Measurements from ENCODE around the gene FAM236B. TPM values are rescaled to one million over a fixed set of nuclear protein-coding genes. Genes with fewer than 3 reads are reported as not detected.
"Not testable (repeated sequence)": the region's sequence is repeated elsewhere in the genome, so short reads cannot be mapped to it uniquely, and the experiment has no call there.

FAM236B gene
- total RNA-seq, 2 experiments from 2014 or later, result not detected

GRCh38 chrX:72745546-72745945 is 36.9 kb downstream of the FAM236B start:
- CTCF ChIA-PET; H3K27me3 Mint-ChIP-seq; intact Hi-C loops (cut with DNase I, micrococcal nuclease); H3K4me1 Mint-ChIP-seq; H3K9me3 Mint-ChIP-seq (ENCODE audit: low read depth); H3K36me3 Mint-ChIP-seq (ENCODE audit: low read depth); H3K4me3 Mint-ChIP-seq; ATAC-seq; POLR2A ChIA-PET; H3K27ac Mint-ChIP-seq; DNase-seq: not testable (repeated sequence)

- Mint-ChIP-seq H3K27me3 (peaks cover 22% of the 10 kb centered on the region), H3K36me3 (ENCODE audit: low read depth) (no peaks in the 10 kb centered on the region), H3K4me1 (no peaks in the 10 kb centered on the region), H3K9me3 (ENCODE audit: low read depth) (no peaks in the 10 kb centered on the region), H3K27ac (no peak overlapping the region), H3K4me3 (no peak overlapping the region)
- POLR2A ChIA-PET, result no interaction called here
- CTCF ChIA-PET, result no interaction called here
- ATAC-seq (no peak), DNase-seq (no peak)
- intact Hi-C loops (cut with DNase I, micrococcal nuclease), result no loop called here
Measured at GRCh38 chrX:72735561-72735960, 46.9 kb downstream of the FAM236B start.

GRCh38 chrX:72733636-72734035 is 48.8 kb downstream of the FAM236B start:
- H3K36me3 Mint-ChIP-seq (ENCODE audit: low read depth); intact Hi-C loops (cut with DNase I, micrococcal nuclease); H3K27ac Mint-ChIP-seq; H3K9me3 Mint-ChIP-seq (ENCODE audit: low read depth); POLR2A ChIA-PET; H3K4me3 Mint-ChIP-seq; ATAC-seq; DNase-seq; CTCF ChIA-PET; H3K4me1 Mint-ChIP-seq: not testable (repeated sequence)
- peaks cover 24% of the 10 kb centered on the region for H3K27me3 Mint-ChIP-seq

Other genes starting within 250 kb of the FAM236B start
- 10 to 100 TPM; 13.3 to 16.9 TPM for gene HDAC8, start 209.8 kb downstream of the FAM236B start, total RNA-seq
- 1 to 10 TPM; 8.7 to 9.4 TPM for gene PHKA1, start 68.4 kb downstream of the FAM236B start, total RNA-seq
- under 1 TPM in 1 of 2 experiments, not detected in 1; 0.18 TPM for gene DMRTC1B, start 5.8 kb downstream of the FAM236B start, total RNA-seq
- gene FAM236D, start 25.6 kb upstream of the FAM236B start, total RNA-seq, result not detected
- gene FAM236C, start 130.0 kb upstream of the FAM236B start, total RNA-seq, result not detected
- gene FAM236A, start 155.5 kb upstream of the FAM236B start, total RNA-seq, result not detected
- under 1 TPM in 1 of 2 experiments, not detected in 1; 0.18 TPM for gene DMRTC1, start 161.2 kb upstream of the FAM236B start, total RNA-seq
- not detected for gene PABPC1L2B, start 220.3 kb upstream of the FAM236B start, total RNA-seq